Keratinocyte (primary cell): Measurements from ENCODE around the gene TUBA4B.

Experiments
- EZH2 ChIP-seq: IDR thresholded peaks from one replicate; pipeline ENCODE4 v1.6.1; 2012; ENCODE audit warnings: inconsistent platforms, mild to moderate bottlenecking, low read length, moderate library complexity
- TF ChIP-seq, protein P1 (sequence below), 3 experiments: IDR thresholded peaks in 1 of 3; conservative IDR thresholded peaks in 1 of 3; optimal IDR thresholded peaks in 1 of 3; 2 replicates in 2 of 3; 3 replicates in 1 of 3; pipeline versions ENCODE3 to v1.5.1; 2011; ENCODE audit warnings: low read length in 3 of 3, mild to moderate bottlenecking in 3 of 3, moderate library complexity in 2 of 3, control low read depth in 1 of 3, inconsistent platforms in 1 of 3; ENCODE audit not compliant: insufficient read depth in 2 of 3; ENCODE audit errors: extremely low read depth in 1 of 3

GRCh38 chr2:219266886-219267285 lies 13.8 kb downstream of the TUBA4B start:
- TF ChIP-seq EZH2 = no peak
- TF ChIP-seq, protein P1, sequence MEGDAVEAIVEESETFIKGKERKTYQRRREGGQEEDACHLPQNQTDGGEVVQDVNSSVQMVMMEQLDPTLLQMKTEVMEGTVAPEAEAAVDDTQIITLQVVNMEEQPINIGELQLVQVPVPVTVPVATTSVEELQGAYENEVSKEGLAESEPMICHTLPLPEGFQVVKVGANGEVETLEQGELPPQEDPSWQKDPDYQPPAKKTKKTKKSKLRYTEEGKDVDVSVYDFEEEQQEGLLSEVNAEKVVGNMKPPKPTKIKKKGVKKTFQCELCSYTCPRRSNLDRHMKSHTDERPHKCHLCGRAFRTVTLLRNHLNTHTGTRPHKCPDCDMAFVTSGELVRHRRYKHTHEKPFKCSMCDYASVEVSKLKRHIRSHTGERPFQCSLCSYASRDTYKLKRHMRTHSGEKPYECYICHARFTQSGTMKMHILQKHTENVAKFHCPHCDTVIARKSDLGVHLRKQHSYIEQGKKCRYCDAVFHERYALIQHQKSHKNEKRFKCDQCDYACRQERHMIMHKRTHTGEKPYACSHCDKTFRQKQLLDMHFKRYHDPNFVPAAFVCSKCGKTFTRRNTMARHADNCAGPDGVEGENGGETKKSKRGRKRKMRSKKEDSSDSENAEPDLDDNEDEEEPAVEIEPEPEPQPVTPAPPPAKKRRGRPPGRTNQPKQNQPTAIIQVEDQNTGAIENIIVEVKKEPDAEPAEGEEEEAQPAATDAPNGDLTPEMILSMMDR (optimal IDR thresholded peaks at IDR 0.05 in 1 of 3, IDR thresholded peaks at IDR 0.05 in 1 of 3, conservative IDR thresholded peaks at IDR 0.05 in 1 of 3; ENCODE audit: extremely low read depth in 1 of 3, insufficient read depth in 2 of 3, low read length in 3 of 3) = no peak
